UCSD-AML1 (cell line): ENCODE data around the gene ZC3H12D.
A peak's percentile ranks its signal among the peaks of the same experiment; 100 is the strongest.
"Not testable (repeated sequence)": the region's sequence is repeated elsewhere in the genome, so short reads cannot be mapped to it uniquely, and the experiment has no call there.

ENCODE experiments used
- DNase-seq: peaks from one replicate; lab custom pipeline; 2025; ENCODE audit not compliant: unreplicated experiment; lab: John Stamatoyannopoulos, UW

Gene ZC3H12D

DNA sequence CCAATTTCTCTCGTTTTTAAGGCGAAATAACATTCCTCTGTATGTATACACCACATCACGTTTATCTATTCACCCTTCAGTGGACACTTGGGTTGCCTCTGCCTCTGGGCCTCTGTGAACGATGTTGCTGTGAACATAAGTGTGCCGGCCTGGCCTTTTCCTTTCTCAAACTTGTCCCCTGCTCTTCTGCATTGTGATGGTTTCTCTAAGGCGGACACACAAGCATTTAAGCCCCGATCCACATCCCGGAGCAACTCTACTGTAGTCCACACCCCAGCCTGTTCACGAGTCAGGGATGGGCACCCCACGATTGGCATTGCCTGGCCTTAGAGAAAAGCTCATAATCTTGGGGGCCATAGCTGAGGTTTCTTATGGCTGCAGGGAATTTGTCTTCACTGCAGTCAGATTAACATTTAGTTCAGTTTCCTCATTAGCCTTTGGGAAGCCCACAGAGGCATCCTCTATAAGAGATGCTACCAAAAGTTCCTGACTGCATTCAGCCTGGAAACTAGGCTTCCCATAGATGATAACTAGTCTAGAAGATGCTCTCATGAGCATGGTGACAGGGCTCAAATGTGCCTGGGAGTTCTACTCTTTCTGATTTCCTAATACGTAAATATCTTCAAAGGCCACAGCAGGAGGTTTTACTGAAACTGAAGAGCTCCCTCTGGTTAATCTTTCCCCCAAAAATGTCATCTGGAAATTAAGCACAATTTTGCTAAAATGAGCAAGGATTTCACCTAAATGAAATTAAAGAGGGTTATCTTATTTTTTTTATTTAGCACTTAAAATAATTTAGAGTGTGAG is 762 bp downstream of the ZC3H12D start:
- no peak for DNase-seq

DNA sequence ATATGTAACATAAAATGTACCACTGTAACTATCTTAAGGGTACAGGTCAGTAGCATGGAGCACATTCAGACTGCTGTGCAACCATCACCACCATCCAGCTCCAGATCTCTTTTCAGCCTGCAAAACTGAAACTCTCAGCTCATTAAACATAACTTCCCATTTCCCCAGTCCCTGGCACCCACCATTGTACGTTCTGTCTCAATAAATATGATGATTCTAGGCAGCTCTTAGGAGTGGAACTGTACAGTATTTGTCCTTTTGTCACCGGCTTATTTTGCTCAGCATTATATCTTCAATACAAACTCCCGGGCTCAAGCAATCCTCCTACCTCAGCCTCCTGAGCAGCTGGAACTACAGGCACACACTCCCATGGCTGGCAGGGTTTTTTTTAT is 1.5 kb downstream of the ZC3H12D start:
- no peak for DNase-seq

DNA sequence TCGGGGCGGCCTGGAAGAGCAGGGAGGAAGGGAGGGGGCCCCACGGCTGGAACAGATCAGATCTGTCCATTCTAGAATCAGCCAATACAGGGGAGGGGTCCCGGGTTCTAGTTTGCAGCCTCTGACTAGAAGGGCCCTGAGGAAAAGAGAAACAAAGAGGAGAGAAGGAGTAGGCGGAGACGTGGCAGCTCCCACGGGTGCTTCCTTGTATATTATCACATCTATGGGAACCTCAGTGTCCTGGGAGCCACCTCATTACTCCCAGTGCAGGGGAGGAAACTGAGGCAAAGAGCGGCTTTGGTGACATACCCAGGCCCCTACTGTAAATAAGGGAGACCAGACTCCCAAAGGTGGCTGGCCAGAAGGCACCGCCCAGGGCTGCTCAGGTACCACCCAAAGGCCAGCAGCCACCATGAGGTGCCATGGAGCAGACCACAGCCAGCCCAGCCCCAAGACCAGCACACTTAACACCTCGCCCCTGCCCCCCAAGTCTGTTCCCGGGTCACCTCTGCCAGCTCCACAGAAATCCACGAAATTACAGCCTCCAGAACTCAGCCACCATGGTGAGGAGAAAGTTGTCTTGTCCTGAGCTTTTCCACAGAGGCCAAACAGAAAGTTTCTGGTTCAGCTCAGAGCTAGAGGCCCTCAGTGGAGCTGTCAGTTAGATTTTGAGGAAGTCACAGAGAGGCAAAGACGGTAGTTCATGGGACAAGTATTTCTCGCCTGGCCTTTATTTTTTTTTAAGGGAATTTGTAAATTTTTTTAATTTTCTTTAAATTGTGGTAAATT is 2.1 kb downstream of the ZC3H12D start:
- DNase-seq = peak; percentile 58

DNA sequence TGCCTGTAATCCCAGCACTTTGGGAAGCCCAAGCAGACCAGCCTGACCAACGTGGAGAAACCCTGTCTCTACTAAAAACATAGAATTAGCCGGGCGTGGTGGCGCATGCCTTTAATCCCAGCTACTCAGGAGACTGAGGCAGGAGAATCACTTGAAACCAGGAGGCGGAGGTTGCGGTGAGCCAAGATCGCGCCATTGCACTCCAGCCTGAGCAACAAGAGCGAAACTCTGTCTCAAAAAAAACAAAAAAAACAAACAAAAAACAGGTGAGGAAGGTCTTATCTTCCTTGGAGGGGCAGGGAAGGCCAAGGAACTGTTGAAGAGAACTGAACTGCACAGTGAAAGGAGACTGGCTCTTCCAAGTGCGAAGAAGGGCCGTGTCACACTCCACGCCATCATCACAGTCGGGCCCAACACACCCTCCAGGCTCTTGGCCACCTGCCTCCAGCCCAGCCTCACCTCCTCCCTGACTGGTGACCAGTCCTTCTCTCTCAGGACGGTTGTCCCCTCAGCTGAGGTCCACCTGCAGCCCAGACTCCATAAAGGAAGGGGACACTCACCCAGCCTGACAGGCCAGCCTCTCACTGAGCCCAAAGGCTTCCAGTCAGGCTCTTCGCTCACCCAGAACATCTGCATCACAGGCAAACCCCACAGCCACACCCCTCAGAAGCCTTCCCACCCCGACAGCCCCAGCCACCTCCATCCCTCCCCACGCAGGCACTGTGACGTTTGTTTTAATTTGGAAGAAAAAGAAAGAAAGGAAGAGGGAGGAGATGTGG is 4.1 kb downstream of the ZC3H12D start:
- DNase-seq = no peak

DNA sequence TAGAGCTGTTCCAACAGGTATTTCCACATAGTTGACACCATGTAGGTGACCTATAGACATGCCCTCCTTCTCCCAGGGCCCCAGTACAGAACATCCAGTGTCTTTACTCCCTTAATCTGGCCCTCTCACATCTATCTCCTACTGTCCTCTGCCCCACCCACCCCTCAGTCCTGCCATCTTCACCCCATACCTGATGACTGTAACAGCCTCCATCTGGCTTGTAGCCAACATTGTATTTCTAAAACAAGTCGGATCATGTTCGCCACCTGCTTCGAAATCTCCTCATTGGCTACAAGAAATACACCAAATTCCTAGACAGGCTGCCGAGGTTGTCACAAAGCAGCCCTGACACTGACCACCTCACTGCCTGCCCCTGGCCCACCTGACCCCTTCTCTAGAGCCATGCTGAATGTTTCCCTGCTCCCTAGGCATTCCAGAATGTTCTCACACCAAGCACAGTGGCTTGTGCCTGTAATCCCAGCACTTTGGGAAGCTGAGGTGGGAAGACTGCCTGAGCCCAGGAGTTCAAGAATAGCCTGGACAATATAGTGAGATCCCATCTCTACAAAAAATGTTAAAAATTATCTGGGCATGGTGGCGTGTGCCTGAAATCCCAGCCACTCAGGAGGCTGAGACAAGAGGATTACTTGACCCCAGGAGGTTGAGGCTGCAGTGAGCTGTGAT is 6.0 kb downstream of the ZC3H12D start:
- DNase-seq = no peak

DNA sequence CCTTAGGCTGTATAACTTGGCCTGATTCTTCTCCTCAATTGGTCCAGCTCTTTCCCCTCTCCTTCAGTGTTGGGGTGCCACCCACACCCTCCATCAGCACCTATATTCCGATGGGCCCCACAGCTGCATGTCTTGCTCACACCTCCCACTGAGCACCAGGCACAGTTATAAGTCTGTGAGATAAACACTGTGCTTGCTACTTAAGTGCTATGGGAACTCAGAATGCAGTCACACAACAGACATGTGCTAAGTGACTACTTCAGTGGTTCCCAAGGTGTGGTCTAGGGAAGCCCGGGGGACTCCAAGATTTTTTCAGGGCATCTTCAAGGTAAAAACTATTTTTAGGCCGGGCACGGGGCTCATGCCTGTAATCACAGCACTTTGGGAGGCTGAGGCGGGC is 7.3 kb downstream of the ZC3H12D start:
- no peak for DNase-seq

DNA sequence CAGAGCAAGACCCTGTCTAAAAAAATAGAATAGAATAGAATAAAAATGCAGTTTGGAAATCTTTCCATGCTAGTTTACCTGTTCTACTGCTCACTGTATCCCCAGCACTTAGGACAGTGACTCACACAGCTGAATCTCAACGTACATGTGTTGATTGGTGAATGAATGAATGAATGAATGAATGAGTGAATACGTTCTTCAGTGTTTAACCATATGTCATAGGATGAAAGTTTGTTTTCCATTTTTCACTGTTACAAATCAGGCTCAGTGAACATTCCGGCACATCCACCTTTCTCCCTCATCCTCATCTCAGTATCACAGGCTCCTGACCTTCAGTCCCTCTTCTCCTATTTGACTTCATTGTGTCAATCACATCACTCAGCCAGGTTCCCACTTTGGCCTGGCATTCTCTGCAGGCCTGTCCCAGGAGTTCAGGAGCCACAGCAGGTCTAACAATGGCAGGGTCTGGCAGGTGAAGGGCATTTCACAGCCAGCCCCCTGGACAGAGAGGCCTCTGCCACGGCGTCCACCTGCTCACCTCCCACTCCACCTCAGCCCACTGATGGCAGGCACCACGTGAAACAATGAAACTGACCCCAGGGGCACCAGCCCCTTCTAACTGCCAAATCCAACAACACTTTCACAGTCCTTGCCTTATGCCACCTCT is 7.9 kb downstream of the ZC3H12D start:
- DNase-seq = no peak

DNA sequence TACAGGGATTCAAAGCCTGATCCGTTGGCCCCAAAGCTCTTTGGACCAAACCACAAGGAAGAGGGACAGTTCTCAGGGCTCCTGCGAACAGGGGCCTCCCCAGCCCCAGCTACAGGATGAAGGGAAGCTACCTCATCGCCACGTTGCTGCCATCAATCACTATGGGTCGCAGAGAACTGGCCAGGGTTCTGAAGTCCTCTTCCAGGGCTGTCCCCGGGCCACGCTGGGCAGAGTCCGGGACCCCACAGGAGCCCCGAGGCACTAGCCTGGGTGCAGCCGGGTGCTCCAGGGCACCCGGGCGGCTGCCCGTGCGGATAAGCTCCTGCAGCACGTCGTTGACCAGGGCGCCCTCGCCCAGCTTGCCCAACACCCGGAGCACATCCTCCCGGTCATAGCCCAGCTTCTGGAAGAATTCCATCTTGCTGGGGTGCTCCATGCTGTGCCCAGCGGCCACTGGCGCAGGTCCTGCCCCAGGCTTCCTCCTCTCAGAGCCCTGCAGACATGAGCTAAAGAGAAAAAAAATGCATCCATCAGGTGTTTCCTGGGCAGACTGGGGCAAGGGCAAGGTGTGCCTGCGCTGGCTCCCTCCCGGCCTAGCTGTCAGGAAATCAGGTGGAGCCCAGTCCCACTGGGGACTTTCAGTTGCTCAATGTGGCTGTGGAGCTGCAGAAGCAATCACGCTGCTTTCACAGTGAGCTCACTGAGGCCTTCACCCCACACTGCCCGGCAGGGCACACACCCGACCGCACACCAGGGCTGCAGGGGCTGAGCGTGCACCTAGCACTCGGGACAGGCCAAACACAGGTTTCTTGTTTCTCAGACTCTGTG is 10.5 kb downstream of the ZC3H12D start:
- no peak for DNase-seq

DNA sequence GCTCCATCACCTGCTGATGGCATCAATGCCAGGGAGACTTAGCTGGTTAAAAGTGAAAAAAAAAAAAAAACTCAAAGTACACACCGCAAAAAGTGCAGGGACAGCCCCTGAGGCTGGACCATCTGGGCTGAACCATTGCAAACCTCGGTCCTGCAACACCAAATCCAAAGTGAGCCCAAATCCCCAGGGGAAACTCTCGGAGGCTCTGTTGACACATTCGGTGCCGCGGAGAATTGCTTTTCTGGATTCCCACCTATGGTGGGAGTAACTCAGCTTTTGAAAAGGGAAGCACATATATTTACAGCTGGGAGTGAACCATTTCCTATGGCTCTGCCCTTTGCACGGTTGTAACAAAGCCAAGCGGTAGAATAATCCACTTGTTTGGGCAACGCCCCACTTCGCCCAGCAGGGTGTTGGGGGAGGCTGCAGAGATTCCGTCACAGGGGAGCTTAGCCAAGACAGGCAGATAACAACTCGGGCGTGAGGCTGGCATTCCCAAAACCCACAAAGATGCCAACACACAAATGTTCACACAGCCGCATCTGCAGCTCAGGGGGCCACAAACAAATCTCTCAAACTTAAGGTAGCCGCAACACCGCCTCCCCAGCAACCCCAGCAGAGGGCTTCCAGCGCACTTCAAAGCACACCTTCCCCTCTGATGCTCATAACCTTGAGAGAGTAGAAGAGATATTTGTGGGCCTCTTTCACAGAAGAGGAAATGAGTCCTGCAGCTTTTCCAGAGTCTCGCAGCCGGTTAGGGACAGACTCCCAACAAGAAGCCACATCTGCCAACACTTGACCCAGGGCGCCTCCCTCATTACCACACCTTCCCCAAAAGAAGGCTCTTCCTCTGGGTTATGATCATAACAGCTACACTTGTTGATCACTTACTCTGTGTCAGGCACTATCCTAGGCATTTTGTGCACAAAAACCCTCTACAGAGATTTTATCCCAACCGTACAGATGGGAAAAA is 11.4 kb downstream of the ZC3H12D start:
- DNase-seq = no peak

DNA sequence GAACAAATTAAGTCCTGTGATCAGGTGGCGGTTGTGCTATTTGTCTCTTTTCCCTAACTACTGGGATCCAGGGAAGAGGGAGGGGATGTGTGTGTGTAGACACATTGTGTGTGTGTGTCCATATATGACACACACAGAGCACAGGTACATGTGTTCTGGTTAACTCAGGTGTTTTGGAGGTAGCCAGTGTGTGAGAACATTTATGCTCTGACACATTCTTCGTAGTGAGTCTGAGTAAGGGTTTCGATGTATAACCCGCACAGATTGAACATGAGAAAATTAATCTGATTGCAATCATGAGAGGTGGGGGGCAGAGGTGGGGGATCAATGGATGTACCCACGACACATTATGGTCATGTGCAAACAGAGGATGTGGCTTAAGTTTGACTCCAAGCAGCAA is 12.6 kb downstream of the ZC3H12D start:
- DNase-seq = no peak

DNA sequence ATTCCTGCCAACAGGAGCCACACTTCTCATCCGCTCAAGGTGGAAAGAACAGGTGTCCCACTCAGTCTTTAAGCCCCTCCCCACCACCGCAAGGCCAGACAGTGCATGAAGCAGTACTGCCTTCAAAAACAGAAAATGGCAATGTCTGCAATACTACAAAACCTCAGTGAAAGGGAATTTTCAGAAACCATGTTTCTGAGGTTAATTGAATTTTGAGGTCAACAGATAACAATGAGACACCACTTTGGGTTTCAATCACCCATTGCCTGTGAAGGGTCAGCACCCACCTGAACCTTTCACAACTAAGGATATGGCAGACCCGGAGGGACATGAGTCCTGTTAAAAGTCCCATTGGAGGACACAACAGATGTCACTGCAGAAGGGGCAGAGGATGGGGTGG is 13.0 kb downstream of the ZC3H12D start:
- no peak for DNase-seq

DNA sequence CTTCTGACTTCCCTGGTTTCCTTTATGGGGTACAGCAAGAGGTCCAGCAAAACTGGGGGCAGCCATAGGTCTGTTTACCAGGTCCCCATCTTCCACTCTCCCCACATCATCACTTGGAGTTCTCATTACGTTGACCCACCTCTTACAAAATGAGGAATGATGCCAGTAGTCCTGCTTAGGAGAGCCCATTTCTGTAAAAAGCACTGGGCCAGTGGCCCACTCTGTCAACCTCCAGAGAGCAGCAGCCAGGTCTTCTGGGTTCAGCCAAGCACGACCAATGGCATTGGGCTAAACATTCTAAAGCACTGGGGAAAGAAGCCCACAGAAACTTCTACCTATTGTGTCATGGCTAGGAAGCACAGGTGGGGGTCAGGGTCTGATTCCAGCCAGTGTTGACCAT is 13.9 kb downstream of the ZC3H12D start:
- no peak for DNase-seq

DNA sequence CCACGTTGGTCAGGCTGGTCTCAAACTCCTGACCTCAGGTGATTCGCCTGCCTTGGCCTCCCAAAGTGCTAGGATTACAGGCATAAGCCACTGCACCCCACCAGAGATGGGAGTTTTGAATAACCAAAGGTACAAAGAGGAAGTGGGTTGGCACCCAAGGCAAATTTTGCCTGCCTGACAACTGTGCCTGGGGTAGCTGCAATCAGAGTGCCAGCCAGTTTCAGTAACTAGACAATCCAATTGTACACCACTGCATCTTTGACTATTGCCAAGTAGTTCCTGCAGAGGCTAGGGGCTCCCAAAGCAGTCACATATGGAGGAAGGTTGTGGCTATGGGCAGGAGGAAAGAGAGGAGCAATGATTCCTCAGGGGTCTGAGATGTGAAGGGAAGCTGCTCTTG is 16.6 kb downstream of the ZC3H12D start:
- no peak for DNase-seq

DNA sequence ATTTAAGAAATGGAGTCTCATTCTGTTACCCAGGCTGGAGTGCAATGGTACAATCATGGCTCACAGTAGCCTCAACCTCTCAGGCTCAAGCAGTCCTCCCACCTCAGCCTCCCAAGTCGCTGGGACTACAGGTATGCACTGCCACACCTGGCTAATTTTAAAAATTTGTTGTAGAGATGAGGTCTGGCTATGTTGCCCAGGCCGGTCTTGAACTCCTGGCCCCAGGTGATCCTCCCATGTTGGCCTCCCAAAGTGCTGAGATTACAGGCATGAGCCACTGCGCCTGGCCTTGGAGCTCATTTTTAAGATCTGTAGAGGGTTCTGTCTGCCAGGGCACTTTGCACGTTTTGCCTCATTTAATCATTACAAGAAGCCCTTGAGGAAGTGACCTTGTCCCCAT is 17.5 kb downstream of the ZC3H12D start:
- DNase-seq = no peak

DNA sequence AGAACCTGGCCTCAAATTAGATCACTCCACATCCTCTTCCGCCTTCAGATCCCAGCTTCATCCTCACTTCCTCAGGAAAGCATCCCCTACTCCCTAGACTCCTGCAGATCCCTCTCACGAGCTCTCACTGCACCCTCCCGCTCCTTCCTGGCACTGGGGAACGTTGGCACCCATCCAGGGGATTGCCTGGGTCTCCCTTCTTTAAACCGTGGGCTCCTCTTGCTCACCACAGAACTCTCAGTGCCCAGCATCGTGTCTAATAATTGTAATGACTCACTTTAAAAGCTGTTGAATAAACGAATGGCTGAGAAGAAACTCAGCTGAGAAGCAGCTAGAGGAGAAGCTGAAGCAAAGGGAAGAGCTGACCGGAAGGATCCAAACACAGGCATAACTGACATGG is 20.4 kb downstream of the ZC3H12D start:
- DNase-seq = no peak

DNA sequence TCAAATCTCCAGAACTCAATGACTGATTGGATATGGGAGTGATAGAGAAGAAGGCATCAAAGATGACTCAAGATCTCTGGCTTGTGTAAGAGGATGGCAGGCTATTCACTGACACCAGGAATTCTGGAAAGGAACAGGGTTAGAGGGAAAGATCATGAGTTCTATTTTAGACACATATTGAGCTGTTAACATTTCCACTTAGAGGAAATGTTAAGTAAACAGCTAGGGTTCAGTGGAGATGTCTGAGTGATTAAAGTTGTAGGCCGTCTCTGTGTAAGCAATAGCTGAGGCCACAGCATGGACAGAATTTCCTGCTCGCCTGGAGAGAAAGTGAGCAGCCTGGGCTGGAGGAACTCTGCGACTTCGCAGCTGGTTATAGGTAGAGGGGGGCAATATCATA is 21.0 kb downstream of the ZC3H12D start:
- no peak for DNase-seq

DNA sequence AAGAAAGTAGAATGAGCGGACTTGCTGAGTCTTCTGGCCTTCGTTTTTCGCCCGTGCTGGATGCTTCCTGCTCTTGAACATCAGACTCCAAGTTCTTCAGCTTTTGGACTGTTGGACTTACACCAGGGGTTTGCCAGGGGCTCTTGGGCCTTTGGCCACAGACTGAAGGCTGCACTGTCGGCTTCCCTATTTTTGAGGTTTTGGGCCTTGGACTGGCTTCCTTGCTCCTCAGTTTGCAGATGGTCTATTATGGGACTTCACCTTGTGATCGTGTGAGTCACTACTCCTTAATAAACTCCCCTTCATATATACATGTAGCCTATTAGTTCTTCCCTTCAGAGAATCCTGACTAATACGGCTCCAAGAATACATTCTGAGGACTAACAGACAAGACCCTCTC is 22.1 kb downstream of the ZC3H12D start:
- not testable (repeated sequence) for DNase-seq

DNA sequence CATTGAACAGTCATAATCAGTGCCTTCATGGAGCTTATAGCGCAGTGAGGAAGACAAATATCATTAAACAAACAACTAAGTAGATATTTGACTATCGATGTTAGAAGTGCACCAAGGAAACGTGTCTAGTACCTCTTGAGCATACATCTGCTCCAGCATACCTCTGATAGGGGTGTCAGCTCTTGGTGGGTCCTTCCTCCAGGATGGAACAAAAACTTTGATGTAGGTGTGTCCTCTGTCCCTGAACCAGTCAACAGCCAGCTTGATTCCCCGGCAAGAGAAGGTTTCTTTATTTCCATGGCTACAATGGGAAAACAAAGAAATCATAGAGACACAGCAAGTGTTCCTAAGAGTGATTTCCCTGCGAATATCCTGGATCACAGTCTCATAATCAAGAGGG is 23.1 kb downstream of the ZC3H12D start:
- no peak for DNase-seq

DNA sequence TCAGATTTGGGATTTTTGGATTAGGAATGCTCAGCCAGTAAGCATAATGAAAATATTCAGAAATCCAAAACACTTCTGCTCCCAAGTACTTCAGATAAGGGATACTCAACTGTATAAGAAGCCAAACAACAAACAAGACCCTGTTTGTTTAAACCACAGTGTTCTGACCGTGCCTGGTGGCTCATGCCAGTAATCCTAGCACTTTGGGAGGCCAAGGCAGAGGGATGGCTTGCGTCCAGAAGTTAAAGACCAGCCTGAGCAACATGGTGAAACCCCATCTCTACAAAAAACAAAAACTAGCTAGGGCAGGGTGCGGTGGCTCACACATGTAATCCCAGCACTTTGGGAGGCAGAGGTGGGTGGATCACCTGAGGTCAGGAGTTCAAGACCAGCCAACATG is 24.6 kb downstream of the ZC3H12D start:
- not testable (repeated sequence) for DNase-seq
